ENCODE measurements around the gene PIK3R6.

- no peak for TF ChIP-seq CTCF (IDR thresholded peaks at IDR 0.05)
- TF ChIP-seq EP300 (IDR thresholded peaks at IDR 0.05) = no peak
- TF ChIP-seq POLR2AphosphoS5 (IDR thresholded peaks at IDR 0.05) = no peak
- TF ChIP-seq POLR2A (IDR thresholded peaks at IDR 0.05) = no peak
Observed at GRCh38 chr17:8871081-8871581, 3.7 kb upstream of the PIK3R6 start.

Data from gastroesophageal sphincter (tissue), 3 donors.